ENCODE results near the gene RALGDS.

- TF ChIP-seq, protein P1, sequence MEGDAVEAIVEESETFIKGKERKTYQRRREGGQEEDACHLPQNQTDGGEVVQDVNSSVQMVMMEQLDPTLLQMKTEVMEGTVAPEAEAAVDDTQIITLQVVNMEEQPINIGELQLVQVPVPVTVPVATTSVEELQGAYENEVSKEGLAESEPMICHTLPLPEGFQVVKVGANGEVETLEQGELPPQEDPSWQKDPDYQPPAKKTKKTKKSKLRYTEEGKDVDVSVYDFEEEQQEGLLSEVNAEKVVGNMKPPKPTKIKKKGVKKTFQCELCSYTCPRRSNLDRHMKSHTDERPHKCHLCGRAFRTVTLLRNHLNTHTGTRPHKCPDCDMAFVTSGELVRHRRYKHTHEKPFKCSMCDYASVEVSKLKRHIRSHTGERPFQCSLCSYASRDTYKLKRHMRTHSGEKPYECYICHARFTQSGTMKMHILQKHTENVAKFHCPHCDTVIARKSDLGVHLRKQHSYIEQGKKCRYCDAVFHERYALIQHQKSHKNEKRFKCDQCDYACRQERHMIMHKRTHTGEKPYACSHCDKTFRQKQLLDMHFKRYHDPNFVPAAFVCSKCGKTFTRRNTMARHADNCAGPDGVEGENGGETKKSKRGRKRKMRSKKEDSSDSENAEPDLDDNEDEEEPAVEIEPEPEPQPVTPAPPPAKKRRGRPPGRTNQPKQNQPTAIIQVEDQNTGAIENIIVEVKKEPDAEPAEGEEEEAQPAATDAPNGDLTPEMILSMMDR (IDR thresholded peaks at IDR 0.05; ENCODE audit: insufficient read depth, low read length): no peak
- no peak for TF ChIP-seq POLR2AphosphoS5 (IDR thresholded peaks at IDR 0.05; ENCODE audit: low read depth)
- no peak for TF ChIP-seq REST (IDR thresholded peaks at IDR 0.05; ENCODE audit: insufficient replicate concordance, low read depth)
Measured at GRCh38 chr9:133086894-133087293, 34.1 kb downstream of the RALGDS start.
